H9 (cell line): Measurements from ENCODE around the gene SMARCC2. TPM values are rescaled to one million over a fixed set of nuclear protein-coding genes. Genes with fewer than 3 reads are reported as not detected.

Experiments
- DNase-seq: peaks from one replicate; pipeline ENCODE4 v3.0.0-alpha.2; 2017
- H2AFZ ChIP-seq: one replicate; pipeline ENCODE4 v1.6.1; 2013; ENCODE audit warnings: mild to moderate bottlenecking, low read length, control low read depth, moderate library complexity
- H2AK5ac ChIP-seq: 2 replicates; pipeline ENCODE4 v1.6.1; 2013; ENCODE audit warnings: low read length, control low read depth, mixed read lengths; ENCODE audit not compliant: insufficient read length
- H2BK120ac ChIP-seq: one replicate; pipeline ENCODE4 v1.6.1; 2013; ENCODE audit warnings: low read depth, mild to moderate bottlenecking, low read length, control low read depth, inconsistent platforms; ENCODE audit not compliant: poor library complexity, severe bottlenecking
- H2BK12ac ChIP-seq: 2 replicates; pipeline ENCODE4 v1.6.1; 2013; ENCODE audit warnings: low read length, control low read depth, mixed read lengths, low read depth; ENCODE audit not compliant: insufficient read length
- H2BK15ac ChIP-seq: 2 replicates; pipeline ENCODE4 v1.6.1; 2013; ENCODE audit warnings: low read depth, low read length, control low read depth
- H2BK20ac ChIP-seq: one replicate; pipeline ENCODE4 v1.6.1; 2013; ENCODE audit warnings: low read depth, mild to moderate bottlenecking, low read length, control low read depth, inconsistent platforms; ENCODE audit not compliant: poor library complexity, severe bottlenecking
- H2BK5ac ChIP-seq: 2 replicates; pipeline ENCODE4 v1.6.1; 2013; ENCODE audit warnings: low read length, control low read depth, mixed read lengths; ENCODE audit not compliant: insufficient read length
- H3K14ac ChIP-seq: 2 replicates; pipeline ENCODE4 v1.6.1; 2013; ENCODE audit warnings: low read length, control low read depth; ENCODE audit not compliant: insufficient read depth
- H3K18ac ChIP-seq: 2 replicates; pipeline ENCODE4 v1.6.1; 2013; ENCODE audit warnings: low read depth, mild to moderate bottlenecking, mixed read lengths, low read length, control low read depth; ENCODE audit not compliant: insufficient read length
- H3K23ac ChIP-seq: 2 replicates; pipeline ENCODE4 v1.6.1; 2013; ENCODE audit warnings: low read length, control low read depth, mixed read lengths, low read depth; ENCODE audit not compliant: insufficient read length
- H3K23me2 ChIP-seq: 2 replicates; pipeline ENCODE4 v1.6.1; 2013; ENCODE audit warnings: low read depth, mild to moderate bottlenecking, mixed read lengths, low read length, control low read depth; ENCODE audit not compliant: insufficient read length, poor library complexity, severe bottlenecking
- H3K27ac ChIP-seq: 2 replicates; pipeline ENCODE4 v1.5.1; 2013; ENCODE audit warnings: low read length, control low read depth, mixed read lengths, low read depth; ENCODE audit not compliant: insufficient read length
- H3K27me3 ChIP-seq: 2 replicates; pipeline ENCODE4 v1.6.1; 2013; ENCODE audit warnings: low read length, control low read depth, inconsistent platforms; ENCODE audit not compliant: insufficient read depth
- H3K4ac ChIP-seq: 2 replicates; pipeline ENCODE4 v1.6.1; 2013; ENCODE audit warnings: low read depth, mild to moderate bottlenecking, control low read depth, inconsistent platforms, low read length, moderate library complexity
- H3K4me1 ChIP-seq: 2 replicates; pipeline ENCODE4 v1.6.1; 2013; ENCODE audit warnings: low read length, control low read depth, inconsistent platforms; ENCODE audit not compliant: insufficient read depth
- H3K4me2 ChIP-seq: 2 replicates; pipeline ENCODE4 v1.6.1; 2013; ENCODE audit warnings: low read length, control low read depth, mixed read lengths; ENCODE audit not compliant: insufficient read length, insufficient read depth
- H3K56ac ChIP-seq: 2 replicates; pipeline ENCODE4 v1.6.1; 2013; ENCODE audit warnings: low read depth, mild to moderate bottlenecking, mixed read lengths, low read length, control low read depth; ENCODE audit not compliant: insufficient read length
- H3K79me1 ChIP-seq: 2 replicates; pipeline ENCODE4 v1.6.1; 2013; ENCODE audit warnings: low read depth, mild to moderate bottlenecking, moderate library complexity, low read length, control low read depth, inconsistent platforms; ENCODE audit not compliant: insufficient read depth, poor library complexity, severe bottlenecking
- H3K79me2 ChIP-seq: 2 replicates; pipeline ENCODE4 v1.6.1; 2013; ENCODE audit warnings: low read length, control low read depth, inconsistent platforms; ENCODE audit not compliant: insufficient read depth
- H3K9ac ChIP-seq: 2 replicates; pipeline ENCODE4 v1.6.1; 2013; ENCODE audit warnings: low read length, control low read depth, mixed read lengths; ENCODE audit not compliant: insufficient read length; ENCODE audit errors: extremely low read depth
- H3K9me3 ChIP-seq: one replicate; pipeline ENCODE4 v1.6.1; 2013; ENCODE audit warnings: low read depth, low read length, inconsistent platforms; ENCODE audit not compliant: control insufficient read depth
- H3T11ph ChIP-seq: one replicate; pipeline ENCODE4 v1.6.1; 2013; ENCODE audit warnings: mild to moderate bottlenecking, low read length, control low read depth, inconsistent platforms
- H4K20me1 ChIP-seq: one replicate; pipeline ENCODE4 v1.6.1; 2013; ENCODE audit not compliant: control insufficient read depth, insufficient read length, insufficient read depth
- H4K5ac ChIP-seq: 2 replicates; pipeline ENCODE4 v1.6.1; 2013; ENCODE audit warnings: low read depth, mild to moderate bottlenecking, mixed read lengths, low read length, control low read depth; ENCODE audit not compliant: insufficient read length
- H4K8ac ChIP-seq: replicated peaks from 2 replicates; pipeline ENCODE4 v1.6.1; 2013; ENCODE audit warnings: low read length, control low read depth, mixed read lengths, low read depth; ENCODE audit not compliant: insufficient read length
- H4K91ac ChIP-seq: 2 replicates; pipeline ENCODE4 v1.6.1; 2013; ENCODE audit warnings: low read depth, mild to moderate bottlenecking, moderate library complexity, mixed read lengths, low read length, control low read depth; ENCODE audit not compliant: insufficient read length
- H3K27ac Mint-ChIP-seq, 3 experiments: 2 replicates in 2 of 3; 3 replicates in 1 of 3; pipeline ENCODE4 v1.8.0; 2020 to 2021; ENCODE audit warnings: mixed read lengths in 3 of 3, mild to moderate bottlenecking in 1 of 3, moderate library complexity in 1 of 3
- H3K27me3 Mint-ChIP-seq: 2 replicates; pipeline ENCODE4 v1.8.0; 2021; ENCODE audit warnings: low read depth, mild to moderate bottlenecking, moderate library complexity, mixed read lengths
- H3K36me3 Mint-ChIP-seq, 3 experiments: 2 replicates in 2 of 3; 3 replicates in 1 of 3; pipeline ENCODE4 v1.8.0; 2020 to 2021; ENCODE audit warnings: low read depth in 3 of 3, mixed read lengths in 3 of 3; ENCODE audit not compliant: insufficient read depth in 1 of 3
- H3K4me1 Mint-ChIP-seq, 2 experiments: 2 replicates each; pipeline ENCODE4 v1.8.0; 2020; ENCODE audit warnings: mixed read lengths in 2 of 2
- H3K4me3 Mint-ChIP-seq, 2 experiments: 2 replicates in 1 of 2; 3 replicates in 1 of 2; pipeline ENCODE4 v1.8.0; 2020 to 2021; ENCODE audit warnings: mild to moderate bottlenecking in 2 of 2, mixed read lengths in 2 of 2, moderate library complexity in 1 of 2
- H3K9me3 Mint-ChIP-seq, 2 experiments: 2 replicates in 1 of 2; 3 replicates in 1 of 2; pipeline ENCODE4 v1.8.0; 2020; ENCODE audit warnings: mild to moderate bottlenecking in 2 of 2, mixed read lengths in 2 of 2, moderate library complexity in 1 of 2
- CTCF ChIP-seq: fragments of 200-600 bp; sonication (generic); conservative IDR thresholded peaks from 3 replicates; pipeline ENCODE4 v1.8.0; 2021; ENCODE audit warnings: antibody characterized with exemption, mild to moderate bottlenecking
- WGBS: extraction: QIAGEN DNeasy Blood & Tissue Kit; methylation state at CpG from one replicate; pipeline ENCODE4 v1.1.7; 2013; ENCODE audit warnings: missing lambda C conversion rate, low lambda C conversion rate, mixed read lengths; ENCODE audit not compliant: insufficient read length; ENCODE audit errors: extremely low coverage; 5-methylcytosine and 5-hydroxymethylcytosine counted together
- total RNA-seq: library from RNA; stranded (reverse); gene quantifications from 2 replicates; pipeline ENCODE4 v1.2.1, GENCODE V29; 2021

The SMARCC2 gene
- total RNA-seq, 1 experiment from 2014 or later, result 86.9 TPM

- Histone ChIP-seq H2BK15ac (no peak overlapping the region), H4K5ac (no peak overlapping the region), H4K20me1 (no peaks in the 10 kb centered on the region), H3K23me2 (no peaks in the 10 kb centered on the region), H2AK5ac (no peak overlapping the region), H3K9ac (no peak overlapping the region), H3K4ac (no peak overlapping the region), H3K23ac (no peak overlapping the region), H3T11ph (no peak overlapping the region), H3K4me2 (no peak overlapping the region), H3K4me1 (no peaks in the 10 kb centered on the region), H2BK12ac (no peak overlapping the region), H4K91ac (no peak overlapping the region), H2BK20ac (no peak overlapping the region), H2BK120ac (no peak overlapping the region), H3K27ac (no peak overlapping the region), H2AFZ (no peak overlapping the region), H3K56ac (no peak overlapping the region), H3K79me1 (no peaks in the 10 kb centered on the region), H3K79me2 (no peaks in the 10 kb centered on the region), H4K8ac (no peak overlapping the region), H3K18ac (no peak overlapping the region), H3K14ac (no peak overlapping the region), H3K9me3 (no peaks in the 10 kb centered on the region), H2BK5ac (no peak overlapping the region), H3K27me3 (no peaks in the 10 kb centered on the region)
- DNase-seq, result no peak
- no peak for TF ChIP-seq CTCF
- Mint-ChIP-seq H3K27me3 (peaks cover 13% of the 10 kb centered on the region), H3K27ac (no peak overlapping the region; a peak in 1 of 7 replicates), H3K9me3 (no peaks in the 10 kb centered on the region), H3K4me1 (peaks cover 2 to 10% of the 10 kb centered on the region in 2 experiments; a peak in 1 of 4 replicates), H3K4me3 (no peak overlapping the region), H3K36me3 (peaks cover 20 to 31% (median 27%) of the 10 kb centered on the region in 3 experiments; a peak in 6 of 7 replicates)
- WGBS, result no CpG with 5 or more reads among the region's 5 CpGs
Measured at GRCh38 chr12:56236985-56237384, 47.7 kb upstream of the SMARCC2 start.
